ENCODE data around the gene SUN1.
"Not testable (repeated sequence)": the region's sequence is repeated elsewhere in the genome, so short reads cannot be mapped to it uniquely, and the experiment has no call there.

Gene SUN1

GRCh38 chr7:859359-860030 is 27.2 kb downstream of the SUN1 start:
- peak; percentile 29 for DNase-seq

DNA sequence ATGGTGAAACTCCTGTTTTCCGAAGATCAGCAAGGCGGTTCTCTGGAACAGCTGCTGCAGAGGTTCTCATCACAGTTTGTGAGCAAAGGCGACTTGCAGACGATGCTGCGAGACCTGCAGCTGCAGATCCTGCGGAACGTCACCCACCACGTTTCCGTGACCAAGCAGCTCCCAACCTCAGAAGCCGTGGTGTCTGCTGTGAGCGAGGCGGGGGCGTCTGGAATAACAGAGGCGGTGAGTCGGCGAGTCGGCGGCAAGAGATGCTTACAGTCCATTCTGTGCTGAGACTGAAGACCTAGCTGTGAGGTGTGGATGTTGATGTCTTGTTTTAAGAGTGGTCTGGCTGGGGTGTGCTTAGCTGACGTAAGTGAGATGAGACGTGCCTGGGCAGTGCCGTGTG is 27.9 kb downstream of the SUN1 start:
- no peak for DNase-seq

GRCh38 chr7:861222-861621 is 28.9 kb downstream of the SUN1 start:
- no peak for DNase-seq

- no peak for DNase-seq
These were observed 29.9 kb downstream of the SUN1 start for GRCh38 chr7:862157-862556.

GRCh38 chr7:863106-863505 is 30.8 kb downstream of the SUN1 start:
- DNase-seq, result no peak

GRCh38 chr7:865921-866320 is 33.6 kb downstream of the SUN1 start:
- no peak for DNase-seq

DNA sequence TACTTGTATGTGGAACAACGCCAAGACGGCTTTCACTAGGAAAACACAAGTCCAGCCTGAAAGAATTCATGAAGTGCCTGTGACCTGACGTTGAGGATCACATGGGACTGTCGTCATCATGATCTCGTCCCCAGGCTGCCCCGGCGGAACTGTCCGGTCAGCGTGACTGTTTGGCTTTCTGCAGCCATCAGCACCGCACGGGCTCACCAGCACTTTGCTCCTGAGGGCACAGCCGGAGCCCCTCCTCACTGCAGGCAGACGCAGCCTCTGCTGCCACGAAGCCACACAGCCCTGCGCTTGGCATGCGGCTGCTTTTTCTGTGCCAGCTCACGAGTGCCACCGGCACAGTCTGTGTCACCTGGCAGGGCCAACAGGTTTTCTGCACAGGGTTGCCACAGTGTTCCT is 34.7 kb downstream of the SUN1 start:
- no peak for DNase-seq

DNA sequence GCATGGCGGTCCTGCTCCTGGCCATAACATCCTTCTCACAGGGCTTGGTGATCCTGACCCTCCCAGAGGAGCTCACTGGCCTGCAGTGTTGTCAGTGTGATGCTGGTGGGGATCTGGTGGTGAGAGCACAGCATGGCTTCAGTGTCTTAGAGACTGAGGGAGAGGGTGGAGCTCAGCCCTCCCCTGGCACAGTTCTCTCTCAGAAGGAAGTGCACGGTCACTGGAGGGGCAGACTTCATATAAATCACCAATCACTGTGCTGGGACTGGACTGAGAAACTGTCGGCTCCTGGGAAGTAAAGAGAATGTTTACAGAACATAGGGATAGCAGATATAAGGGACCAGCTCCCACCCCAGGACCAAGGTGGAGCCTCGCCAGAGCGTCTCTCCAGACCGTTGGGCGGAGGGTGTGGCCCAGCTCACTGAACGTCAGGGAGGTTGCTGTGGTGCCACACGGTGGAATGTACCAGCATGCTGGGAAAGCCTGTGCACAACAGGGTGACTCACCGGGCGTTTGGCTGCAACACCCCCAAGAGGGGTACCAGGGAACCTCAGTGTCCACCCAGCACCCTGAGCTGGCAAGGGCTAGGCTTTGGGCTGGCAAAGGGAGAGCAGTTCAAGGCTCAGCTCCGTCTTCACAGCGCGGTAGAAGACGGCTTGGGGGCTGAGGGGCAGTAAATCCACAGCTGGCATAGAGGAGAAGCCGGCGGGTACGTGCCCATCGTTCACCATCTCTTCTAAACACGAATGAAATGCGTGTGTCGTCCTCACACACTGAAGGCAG is 35.3 kb downstream of the SUN1 start:
- no peak for DNase-seq

DNA sequence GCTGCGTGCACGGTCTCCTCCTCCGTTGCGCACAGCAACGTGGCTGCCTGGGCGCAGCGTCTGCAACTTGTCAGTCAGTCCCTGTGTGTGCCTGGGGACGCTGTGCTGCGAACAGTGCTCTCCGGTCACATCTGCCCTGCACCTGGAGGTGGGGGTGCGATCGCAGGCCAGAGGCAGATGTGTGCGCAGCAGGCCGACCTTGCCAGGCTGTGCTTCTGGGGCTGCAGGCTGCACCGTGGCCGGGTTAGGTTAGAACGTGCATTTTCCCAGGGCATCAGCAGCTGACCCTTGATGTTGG is 35.9 kb downstream of the SUN1 start:
- no peak for DNase-seq

- no peak for DNase-seq
These were observed 37.1 kb downstream of the SUN1 start for GRCh38 chr7:869348-869747.

DNA sequence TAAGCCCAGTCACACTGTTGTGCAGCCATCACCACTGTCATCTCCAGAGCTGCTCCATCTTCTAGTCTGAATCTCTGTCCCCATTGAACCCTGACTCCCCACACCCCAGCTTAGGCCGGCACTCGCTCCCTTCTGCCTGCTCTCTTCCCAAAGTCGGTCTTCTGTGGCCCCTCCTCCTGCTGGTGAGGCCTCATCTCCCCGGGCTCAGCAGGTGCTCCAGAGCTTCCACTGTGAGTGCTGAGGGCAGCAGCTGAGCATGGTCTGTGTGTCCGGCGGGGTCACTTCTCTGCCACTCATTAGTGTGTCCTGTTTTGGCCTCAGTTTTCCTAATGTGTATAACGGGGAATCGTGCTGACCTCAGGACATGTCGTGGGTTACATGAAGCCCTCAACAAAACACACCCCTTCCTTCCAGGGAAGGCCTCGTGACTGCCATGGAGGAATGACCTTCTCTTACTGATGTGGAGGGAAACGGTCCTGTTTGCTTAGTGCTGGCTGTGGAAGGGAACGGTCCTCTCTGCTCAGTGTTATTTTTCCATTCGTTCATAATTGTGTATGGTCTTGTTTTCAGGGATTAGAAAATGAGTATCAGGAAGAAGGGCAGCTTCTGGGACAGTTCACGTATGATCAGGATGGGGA is 39.7 kb downstream of the SUN1 start:
- DNase-seq, result no peak

DNA sequence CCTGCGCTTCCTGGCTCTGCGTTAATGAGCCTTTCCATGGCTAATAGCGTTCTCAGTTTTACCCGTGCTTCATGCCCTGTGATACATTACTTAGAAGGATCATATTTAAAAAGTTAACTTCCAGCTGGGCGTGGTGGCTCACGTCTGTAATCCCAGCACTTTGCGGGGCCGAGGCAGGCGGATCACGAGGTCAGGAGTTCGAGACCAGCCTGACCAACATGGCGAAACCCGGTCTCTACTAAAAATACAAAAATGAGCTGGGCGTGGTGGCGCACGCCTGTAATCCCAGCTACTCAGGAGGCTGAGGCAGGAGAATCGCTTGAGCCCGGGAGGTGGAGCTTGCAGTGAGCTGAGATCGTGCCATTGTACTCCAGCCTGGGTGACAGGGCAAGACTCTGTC is 40.4 kb downstream of the SUN1 start:
- DNase-seq, result not testable (repeated sequence)

DNA sequence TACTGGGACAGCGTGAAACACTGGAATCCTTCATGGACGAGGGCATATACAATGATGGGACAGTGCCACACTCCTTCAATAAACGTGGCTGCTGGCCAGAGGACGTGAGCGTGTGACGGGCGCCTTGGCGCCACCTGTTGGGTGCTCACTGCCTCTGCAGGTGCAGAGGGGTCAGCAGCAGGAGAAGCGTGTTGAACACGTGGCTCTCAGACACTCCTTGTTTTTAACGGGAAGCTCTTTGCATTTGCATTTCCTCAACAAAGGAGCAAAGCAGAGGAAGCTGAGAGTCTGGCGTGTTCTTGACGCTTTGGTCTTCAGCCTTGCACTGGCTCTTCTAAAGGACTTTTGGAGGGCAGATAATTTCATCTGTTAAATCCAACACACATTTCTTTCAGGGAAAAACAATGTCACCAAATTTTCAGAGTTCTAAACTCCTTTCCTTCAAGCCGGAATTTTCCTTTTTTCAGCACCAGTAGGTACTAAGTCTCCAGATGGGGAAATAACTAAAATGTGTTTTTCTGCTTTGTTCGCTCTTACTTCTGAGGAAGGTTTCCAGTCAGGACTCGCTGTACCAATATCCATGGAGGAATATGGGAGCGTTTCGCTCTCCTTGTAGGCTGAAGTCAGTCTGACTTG is 41.2 kb downstream of the SUN1 start:
- peak; percentile 88 for DNase-seq

- no peak for DNase-seq
These were observed 41.9 kb downstream of the SUN1 start for GRCh38 chr7:874031-874749.

- peak; percentile 37 for DNase-seq
These were observed 42.8 kb downstream of the SUN1 start for GRCh38 chr7:875051-875450.

GRCh38 chr7:875476-876076 is 43.3 kb downstream of the SUN1 start:
- peak; percentile 37 for DNase-seq

GRCh38 chr7:876077-876971 is 44.0 kb downstream of the SUN1 start, which contains the start of gene GET4:
Gene GET4 (plus strand): TSS chr7:876554. CDS start chr7:876646, 92 bp downstream.
- peak; percentile 99 for DNase-seq

GRCh38 chr7:876972-877311 is 44.7 kb downstream of the SUN1 start:
- no peak for DNase-seq

DNA sequence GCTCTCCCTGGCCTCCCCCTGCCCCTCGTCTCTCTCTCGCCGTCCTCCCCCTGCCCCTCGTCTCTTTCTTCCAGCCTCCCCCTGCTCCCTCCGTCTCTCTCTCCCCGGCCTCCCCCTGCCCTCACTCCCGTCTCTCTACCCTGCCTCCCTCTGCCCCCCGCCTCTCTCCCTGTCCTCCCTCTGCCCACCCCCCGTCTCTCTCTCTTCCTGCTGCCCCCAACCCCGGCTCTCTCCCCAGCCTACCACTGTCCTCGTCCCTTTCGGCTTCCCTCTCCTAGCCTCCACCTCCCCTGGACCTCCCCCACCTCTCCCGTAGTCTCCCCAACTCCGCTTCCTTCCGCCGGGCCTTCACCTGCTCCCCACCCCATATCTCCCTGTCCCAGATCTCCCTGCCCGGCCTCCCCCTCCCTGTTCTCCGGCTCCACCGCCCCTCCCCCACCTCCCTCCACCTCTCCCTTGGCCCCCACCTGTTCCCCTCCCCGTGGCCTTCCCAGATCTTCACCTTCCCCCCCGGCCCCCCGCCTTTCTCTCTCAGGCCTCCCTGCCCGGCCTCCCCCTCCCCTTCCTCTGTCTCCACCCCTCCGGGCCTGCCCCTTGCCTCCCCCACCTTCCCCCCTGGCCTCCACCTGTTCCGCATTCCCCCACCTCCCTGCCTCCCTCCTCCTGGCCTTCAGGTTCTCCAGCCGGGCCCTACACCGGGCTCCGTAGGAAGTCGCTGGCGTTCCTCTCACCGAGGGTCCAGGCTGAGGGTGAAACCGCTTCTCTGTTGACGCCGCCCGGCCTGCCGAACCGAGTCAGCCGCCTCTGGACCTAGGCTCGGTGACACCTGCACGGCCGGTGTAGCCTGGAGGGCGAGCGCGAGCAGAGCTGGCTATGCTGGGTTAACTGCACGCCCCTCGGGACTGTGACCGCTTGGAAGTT is 45.3 kb downstream of the SUN1 start:
- peak; percentile 51 for DNase-seq

DNA sequence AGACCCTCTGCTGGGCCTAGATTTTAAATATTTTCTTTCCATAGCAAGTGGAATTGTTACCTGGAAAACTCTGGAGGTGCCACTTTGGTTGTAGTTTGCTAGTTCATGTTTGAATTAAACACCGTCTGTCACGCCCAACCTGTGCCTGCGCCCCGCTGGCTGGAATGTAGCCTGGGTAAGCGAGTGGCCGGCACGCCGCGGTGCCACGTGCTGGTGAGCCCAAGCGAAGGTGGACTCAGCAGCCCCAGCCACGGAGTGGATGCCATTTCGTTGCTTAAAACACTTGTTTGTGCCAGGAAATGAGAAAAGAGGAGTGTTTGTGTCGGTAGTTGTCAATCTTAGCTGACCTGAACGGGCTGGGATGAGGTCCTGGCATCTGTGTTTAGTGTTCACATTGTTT is 46.8 kb downstream of the SUN1 start:
- no peak for DNase-seq

- DNase-seq, result no peak
These were observed 47.4 kb downstream of the SUN1 start for GRCh38 chr7:879706-880105.

Data from NCI-H69 (cell line).